Activated CD8-positive, alpha-beta T cell treated with anti-CD3 and anti-CD28 coated beads for 36 hours (primary cell): ENCODE data around the gene YIPF5. TPM values are rescaled to one million over a fixed set of nuclear protein-coding genes. Genes with fewer than 3 reads are reported as not detected.
A peak's percentile ranks its signal among the peaks of the same experiment; 100 is the strongest.

Experiments used
- ATAC-seq: fragments of 200-7000 bp; cut with Tn5 transposase; one replicate; pipeline ENCODE4 v1.10.0; 2021; ENCODE audit warnings: mild to moderate bottlenecking, moderate library complexity
- CTCF ChIA-PET: fragments of 350-600 bp; sonication (Branson Sonifier 250); formaldehyde crosslinking; loops from one replicate; lab custom pipeline; 2021; ENCODE audit warnings: antibody characterized with exemption; lab: Charles Lee
- POLR2A ChIA-PET: fragments of 350-600 bp; sonication (Branson Sonifier 250); formaldehyde crosslinking; loops from one replicate; lab custom pipeline; 2021; ENCODE audit warnings: antibody characterized with exemption; lab: Charles Lee
- DNase-seq: peaks from one replicate; pipeline ENCODE4 v3.0.0-alpha.2; 2020
- H3K27ac Mint-ChIP-seq: one replicate; pipeline ENCODE4 v1.8.0; 2021; ENCODE audit warnings: mild to moderate bottlenecking, mixed read lengths
- H3K27me3 Mint-ChIP-seq: one replicate; pipeline ENCODE4 v1.8.0; 2021; ENCODE audit warnings: mixed read lengths
- H3K36me3 Mint-ChIP-seq: one replicate; pipeline ENCODE4 v1.8.0; 2021; ENCODE audit warnings: low read depth, mixed read lengths
- H3K4me1 Mint-ChIP-seq: one replicate; pipeline ENCODE4 v1.8.0; 2021; ENCODE audit warnings: low read depth, mixed read lengths
- H3K4me3 Mint-ChIP-seq: one replicate; pipeline ENCODE4 v1.8.0; 2021; ENCODE audit warnings: mild to moderate bottlenecking, moderate library complexity, mixed read lengths
- H3K9me3 Mint-ChIP-seq: one replicate; pipeline ENCODE4 v1.8.0; 2021; ENCODE audit warnings: mixed read lengths
- CTCF ChIP-seq: fragments of 200-600 bp; IDR thresholded peaks from one replicate; pipeline ENCODE4 v1.8.0; 2022; ENCODE audit warnings: antibody characterized with exemption, mild to moderate bottlenecking
- intact Hi-C: fragments of 100-400 bp; cut with micrococcal nuclease; formaldehyde crosslinking; loops from one replicate; pipeline ENCODE4 v1.10.0; 2022
- total RNA-seq, 2 experiments: library from RNA; stranded (reverse); gene quantifications; one replicate each; pipeline ENCODE4 v1.2.3, GENCODE V29; 2021

YIPF5 gene
- total RNA-seq, 2 experiments from 2014 or later: 38.5 to 39.7 TPM

- Mint-ChIP-seq H3K4me1 (peaks cover 2% of the 10 kb centered on the region), H3K9me3 (no peaks in the 10 kb centered on the region), H3K27ac (no peak overlapping the region), H3K4me3 (no peak overlapping the region), H3K27me3 (peaks cover 5% of the 10 kb centered on the region), H3K36me3 (no peaks in the 10 kb centered on the region)
- intact Hi-C loops: no loop called here
- POLR2A ChIA-PET: interaction anchor here (1.0 kb wide), 1 partner anchor 49 kb away, joined by 3 read pairs; no protein-coding TSS in a partner anchor
- CTCF ChIA-PET: interaction anchor here (0.6 to 2.9 kb wide), 3 partner anchors 11 to 50 kb away, joined by 3 to 19 read pairs (median 4); no protein-coding TSS in a partner anchor
- TF ChIP-seq CTCF: no peak
- ATAC-seq (no peak), DNase-seq (no peak)
These were observed 27.7 kb downstream of the YIPF5 start for GRCh38 chr5:144142824-144143162.

GRCh38 chr5:144142139-144142823 is 28.2 kb downstream of the YIPF5 start:
- no peak for DNase-seq
- no peak overlapping the region for H3K4me3 Mint-ChIP-seq
- ChIA-PET POLR2A (interaction anchor here (1.0 kb wide), 1 partner anchor 49 kb away, joined by 3 read pairs; no protein-coding TSS in a partner anchor), CTCF (interaction anchor here (0.6 to 2.9 kb wide), 3 partner anchors 10 to 50 kb away, joined by 3 to 19 read pairs (median 4); no protein-coding TSS in a partner anchor)
- peak; percentile 87 for ATAC-seq
- TF ChIP-seq CTCF: peak; percentile 52
- H3K27me3 Mint-ChIP-seq: peaks cover 7% of the 10 kb centered on the region
- H3K9me3 Mint-ChIP-seq: no peaks in the 10 kb centered on the region
- intact Hi-C loops: no loop called here
- H3K27ac Mint-ChIP-seq: no peak overlapping the region
- H3K4me1 Mint-ChIP-seq: peaks cover 2% of the 10 kb centered on the region
- no peaks in the 10 kb centered on the region for H3K36me3 Mint-ChIP-seq

- Mint-ChIP-seq H3K4me3 (no peak overlapping the region), H3K27ac (no peak overlapping the region), H3K9me3 (no peaks in the 10 kb centered on the region), H3K4me1 (peaks cover 2% of the 10 kb centered on the region), H3K27me3 (peaks cover 7% of the 10 kb centered on the region), H3K36me3 (no peaks in the 10 kb centered on the region)
- ATAC-seq (no peak), DNase-seq (no peak)
- TF ChIP-seq CTCF: no peak
- ChIA-PET CTCF (interaction anchor here (1.5 to 2.9 kb wide), 2 partner anchors 9 to 22 kb away, joined by 4 to 19 read pairs; no protein-coding TSS in a partner anchor), POLR2A (no interaction called here)
- intact Hi-C loops: no loop called here
These were observed 28.9 kb downstream of the YIPF5 start for GRCh38 chr5:144141585-144141984.

- CTCF ChIA-PET: interaction anchor here (1.3 to 2.2 kb wide), 2 partner anchors 8 to 47 kb away, joined by 3 to 9 read pairs; no protein-coding TSS in a partner anchor
- Mint-ChIP-seq H3K27ac (no peak overlapping the region), H3K4me3 (no peak overlapping the region), H3K36me3 (no peaks in the 10 kb centered on the region), H3K9me3 (no peaks in the 10 kb centered on the region), H3K4me1 (peaks cover 2% of the 10 kb centered on the region), H3K27me3 (peaks cover 7% of the 10 kb centered on the region)
- POLR2A ChIA-PET: no interaction called here
- no peak for ATAC-seq
- DNase-seq: no peak
- intact Hi-C loops: no loop called here
- TF ChIP-seq CTCF: no peak
These were observed 30.9 kb downstream of the YIPF5 start for GRCh38 chr5:144139586-144139985.

- Mint-ChIP-seq H3K9me3 (no peaks in the 10 kb centered on the region), H3K4me1 (no peaks in the 10 kb centered on the region), H3K27ac (no peak overlapping the region), H3K27me3 (peaks cover 1% of the 10 kb centered on the region), H3K36me3 (no peaks in the 10 kb centered on the region), H3K4me3 (no peak overlapping the region)
- TF ChIP-seq CTCF: no peak
- intact Hi-C loops: no loop called here
- no peak for ATAC-seq
- DNase-seq: no peak
- ChIA-PET POLR2A (no interaction called here), CTCF (interaction anchor here (0.7 to 2.9 kb wide), 2 partner anchors 58 to 68 kb away, joined by 4 to 7 read pairs; no protein-coding TSS in a partner anchor)
These were observed 35.2 kb downstream of the YIPF5 start for GRCh38 chr5:144135113-144135762.
